B cell (primary cell): ENCODE data around the gene PAPSS2. TPM values are rescaled to one million over a fixed set of nuclear protein-coding genes. Genes with fewer than 3 reads are reported as not detected.

Source experiments
- ATAC-seq: fragments of 200-7000 bp; cut with Tn5 transposase; one replicate; pipeline ENCODE4 v1.10.0; 2021; ENCODE audit warnings: low read depth, mild to moderate bottlenecking, moderate number of reproducible peaks, moderate library complexity
- CTCF ChIA-PET: fragments of 350-600 bp; sonication (Branson Sonifier 250); formaldehyde crosslinking; loops from one replicate; lab custom pipeline; 2021; ENCODE audit warnings: antibody characterized with exemption, inconsistent platforms; lab: Charles Lee
- POLR2A ChIA-PET: fragments of 350-600 bp; sonication (Branson Sonifier 250); formaldehyde crosslinking; loops from one replicate; lab custom pipeline; 2021; ENCODE audit warnings: antibody characterized with exemption; lab: Charles Lee
- DNase-seq: peaks from one replicate; pipeline ENCODE4 v3.0.0; 2013
- H2AFZ ChIP-seq: 2 replicates; pipeline ENCODE4 v1.6.1; 2012; ENCODE audit warnings: mild to moderate bottlenecking, low read depth, low read length; ENCODE audit not compliant: insufficient read depth, poor library complexity, severe bottlenecking
- H3K27ac ChIP-seq, 2 donors: 1 replicate in 1 of 2; 2 replicates in 1 of 2; pipeline ENCODE4 v1.5.1; 2012 to 2013; ENCODE audit warnings: low read length in 2 of 2, mild to moderate bottlenecking in 2 of 2, moderate library complexity in 1 of 2
- H3K27me3 ChIP-seq, 4 experiments: fragments of 200-600 bp in 1 of 4; sonication (generic) in 1 of 4; replicated peaks in 1 of 4; 1 replicate in 2 of 4; 2 replicates in 2 of 4; pipeline versions ENCODE4 v1.6.1 to v1.7.0; 2013 to 2016; ENCODE audit warnings: low read length in 3 of 4, mild to moderate bottlenecking in 2 of 4, mixed read lengths in 1 of 4, moderate library complexity in 1 of 4; ENCODE audit not compliant: insufficient read depth in 4 of 4, control insufficient read depth in 3 of 4; ENCODE audit errors: control extremely low read depth in 1 of 4
- H3K36me3 ChIP-seq, 2 experiments: replicated peaks in 1 of 2; 1 replicate in 1 of 2; 2 replicates in 1 of 2; pipeline versions ENCODE4 v1.6.1 to v1.7.1; 2013; ENCODE audit warnings: low read length in 1 of 2; ENCODE audit not compliant: insufficient read depth in 2 of 2, control insufficient read depth in 1 of 2; ENCODE audit errors: control extremely low read depth in 1 of 2, extremely low read depth in 1 of 2
- H3K4me1 ChIP-seq, 2 donors: fragments of 200-600 bp in 1 of 2; sonication (generic) in 1 of 2; 1 replicate in 1 of 2; 2 replicates in 1 of 2; pipeline versions ENCODE4 v1.5.1 to v1.6.1; 2013 to 2017; ENCODE audit warnings: low read length in 2 of 2; ENCODE audit not compliant: control insufficient read depth in 2 of 2, insufficient read depth in 2 of 2
- H3K4me2 ChIP-seq: replicated peaks from 2 replicates; pipeline ENCODE3; 2012; ENCODE audit warnings: mild to moderate bottlenecking, low read depth, low read length; ENCODE audit not compliant: poor library complexity, severe bottlenecking
- H3K4me3 ChIP-seq, 5 experiments: fragments of 200-600 bp in 1 of 5; sonication (generic) in 1 of 5; 1 replicate in 3 of 5; 2 replicates in 2 of 5; pipeline versions ENCODE4 v1.5.1 to v1.7.0; 2011 to 2016; ENCODE audit warnings: low read length in 4 of 5, mild to moderate bottlenecking in 4 of 5, low read depth in 2 of 5, control low read depth in 1 of 5, moderate library complexity in 1 of 5; ENCODE audit not compliant: insufficient read depth in 1 of 5; ENCODE audit errors: control extremely low read depth in 1 of 5, extremely low read depth in 1 of 5
- H3K79me2 ChIP-seq: fragments of 200-600 bp; sonication (generic); one replicate; pipeline ENCODE4 v1.6.0; 2016; ENCODE audit warnings: low read length; ENCODE audit not compliant: control insufficient read depth, insufficient read depth
- H3K9ac ChIP-seq: fragments of 200-600 bp; sonication (generic); 2 replicates; pipeline ENCODE4 v1.6.1; 2017; ENCODE audit warnings: mild to moderate bottlenecking, low read length, moderate library complexity
- H3K9me3 ChIP-seq, 3 donors: one replicate each; pipeline versions ENCODE4 v1.6.1 to v1.7.1; 2013; ENCODE audit warnings: low read length in 2 of 3; ENCODE audit not compliant: control insufficient read depth in 2 of 3, insufficient read depth in 1 of 3; ENCODE audit errors: control extremely low read depth in 1 of 3
- H4K20me1 ChIP-seq: 2 replicates; pipeline ENCODE4 v1.6.0; 2012; ENCODE audit warnings: mild to moderate bottlenecking, low read length; ENCODE audit not compliant: insufficient read depth, control insufficient read depth, poor library complexity, severe bottlenecking
- H3K27ac Mint-ChIP-seq: one replicate; pipeline ENCODE4 v1.8.0; 2021; ENCODE audit warnings: mixed read lengths
- H3K27me3 Mint-ChIP-seq: one replicate; pipeline ENCODE4 v1.8.0; 2021; ENCODE audit warnings: mixed read lengths
- H3K4me1 Mint-ChIP-seq: one replicate; pipeline ENCODE4 v1.8.0; 2021; ENCODE audit warnings: mixed read lengths
- H3K4me3 Mint-ChIP-seq: one replicate; pipeline ENCODE4 v1.8.0; 2021; ENCODE audit warnings: mixed read lengths
- H3K9me3 Mint-ChIP-seq: one replicate; pipeline ENCODE4 v1.8.0; 2022; ENCODE audit warnings: mixed read lengths; ENCODE audit not compliant: insufficient read depth
- EZH2 ChIP-seq: IDR thresholded peaks from 2 replicates; pipeline ENCODE4 v1.6.1; 2012; ENCODE audit warnings: borderline replicate concordance, low read depth, mild to moderate bottlenecking, moderate library complexity, low read length; ENCODE audit not compliant: insufficient read depth, poor library complexity, severe bottlenecking
- WGBS: methylation state at CpG from one replicate; pipeline ENCODE4 v1.1.5; 2013; ENCODE audit warnings: missing lambda C conversion rate; ENCODE audit not compliant: insufficient coverage; 5-methylcytosine and 5-hydroxymethylcytosine counted together
- intact Hi-C: fragments of 100-400 bp; cut with micrococcal nuclease; formaldehyde crosslinking; loops from one replicate; pipeline ENCODE4 v1.10.0; 2022
- polyA plus RNA-seq: library from polyadenylated mRNA; depleted of rRNA; stranded (reverse); fragments of >200 nt; gene quantifications from 2 replicates; pipeline ENCODE4 v1.2.3, GENCODE V29; 2012
- total RNA-seq, 2 donors: library from RNA; stranded (reverse); fragments of 120-200 nt in 1 of 2; gene quantifications; 1 replicate in 1 of 2; 2 replicates in 1 of 2; pipeline versions ENCODE4 v1.2.3 to v1.2.4, GENCODE V29; 2013 to 2022
- TF ChIP-seq, protein P1 (sequence below): fragments of 200-600 bp; IDR thresholded peaks from one replicate; pipeline ENCODE4 v1.8.0; 2022; ENCODE audit warnings: antibody characterized with exemption, mild to moderate bottlenecking

PAPSS2 gene
- total and polyA plus RNA-seq, 2 donors (not counting 1 experiment from before 2014, with no cell fraction given) = not detected

DNA sequence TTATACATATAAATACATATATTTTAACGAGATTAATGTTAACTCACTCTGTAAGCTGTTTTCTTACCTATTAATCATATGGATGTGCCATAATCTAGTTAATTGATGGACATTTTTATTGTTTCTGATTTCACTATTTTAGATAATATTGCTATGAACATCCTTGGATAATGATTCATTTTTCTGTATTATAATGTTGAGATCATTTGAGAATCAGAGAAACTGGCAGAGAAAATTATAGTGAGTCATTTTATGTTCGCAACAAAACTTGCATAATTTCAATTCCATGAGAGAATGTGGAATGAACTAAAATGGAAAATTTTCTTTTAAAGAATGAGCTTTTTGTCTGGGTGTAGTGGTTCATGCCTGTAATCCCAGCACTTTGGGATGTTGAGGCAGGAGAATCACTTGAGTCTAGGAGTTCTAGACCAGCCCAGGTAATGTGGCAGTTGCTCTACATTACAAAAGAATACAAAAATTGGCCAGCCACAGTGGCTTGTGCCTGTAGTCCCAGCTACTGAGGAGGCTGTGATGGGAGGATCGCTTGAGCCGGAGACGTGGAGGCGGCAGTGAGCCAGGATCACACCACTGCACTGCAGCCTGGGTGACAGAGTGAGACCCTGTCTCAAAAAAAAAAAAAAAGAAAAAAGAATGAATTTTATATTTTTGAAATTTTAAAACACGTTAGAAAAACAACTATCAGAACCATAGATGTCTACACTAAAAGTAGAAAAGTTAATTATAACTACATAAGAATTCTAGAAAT, 40.5 kb downstream of the PAPSS2 start:
- intact Hi-C loops = no loop called here
- no peaks in the 10 kb centered on the region for H3K4me1 Mint-ChIP-seq
- CTCF ChIA-PET = no interaction called here

More for the DNA sequence above, 40.5 kb downstream of the PAPSS2 start:
- H3K9me3 ChIP-seq = no peaks in the 10 kb centered on the region
- no peak overlapping the region for H3K9ac ChIP-seq
- WGBS = 94% methylated on average over 3 of the region's 7 CpGs
- Mint-ChIP-seq H3K27ac (no peak overlapping the region), H3K4me3 (no peak overlapping the region), H3K9me3 (no peaks in the 10 kb centered on the region), H3K27me3 (peaks cover 10% of the 10 kb centered on the region)
- no peaks in the 10 kb centered on the region for H3K27me3 ChIP-seq
- H3K4me2 ChIP-seq = no peak overlapping the region
- no peaks in the 10 kb centered on the region for H3K4me1 ChIP-seq
- no peak overlapping the region for H3K27ac ChIP-seq
- H3K4me3 ChIP-seq = no peak overlapping the region
- no peak for TF ChIP-seq EZH2
- TF ChIP-seq, protein P1, sequence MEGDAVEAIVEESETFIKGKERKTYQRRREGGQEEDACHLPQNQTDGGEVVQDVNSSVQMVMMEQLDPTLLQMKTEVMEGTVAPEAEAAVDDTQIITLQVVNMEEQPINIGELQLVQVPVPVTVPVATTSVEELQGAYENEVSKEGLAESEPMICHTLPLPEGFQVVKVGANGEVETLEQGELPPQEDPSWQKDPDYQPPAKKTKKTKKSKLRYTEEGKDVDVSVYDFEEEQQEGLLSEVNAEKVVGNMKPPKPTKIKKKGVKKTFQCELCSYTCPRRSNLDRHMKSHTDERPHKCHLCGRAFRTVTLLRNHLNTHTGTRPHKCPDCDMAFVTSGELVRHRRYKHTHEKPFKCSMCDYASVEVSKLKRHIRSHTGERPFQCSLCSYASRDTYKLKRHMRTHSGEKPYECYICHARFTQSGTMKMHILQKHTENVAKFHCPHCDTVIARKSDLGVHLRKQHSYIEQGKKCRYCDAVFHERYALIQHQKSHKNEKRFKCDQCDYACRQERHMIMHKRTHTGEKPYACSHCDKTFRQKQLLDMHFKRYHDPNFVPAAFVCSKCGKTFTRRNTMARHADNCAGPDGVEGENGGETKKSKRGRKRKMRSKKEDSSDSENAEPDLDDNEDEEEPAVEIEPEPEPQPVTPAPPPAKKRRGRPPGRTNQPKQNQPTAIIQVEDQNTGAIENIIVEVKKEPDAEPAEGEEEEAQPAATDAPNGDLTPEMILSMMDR = no peak
- no peaks in the 10 kb centered on the region for H4K20me1 ChIP-seq
- no peak overlapping the region for H2AFZ ChIP-seq
- ATAC-seq (no peak), DNase-seq (no peak)
- no peaks in the 10 kb centered on the region for H3K36me3 ChIP-seq
- H3K79me2 ChIP-seq = no peaks in the 10 kb centered on the region
- POLR2A ChIA-PET = no interaction called here
